Fibroblast of skin of left quadriceps (primary cell): ENCODE measurements around the gene FAM174B.
"Not testable (repeated sequence)": the region's sequence is repeated elsewhere in the genome, so short reads cannot be mapped to it uniquely, and the experiment has no call there.

Experiments
- DNase-seq, 2 experiments: peaks; one replicate each; pipeline ENCODE4 v3.0.0-alpha.2; 2013; ENCODE audit warnings: low read depth in 2 of 2

Gene FAM174B

GRCh38 chr15:92619145-92620101, 36.2 kb downstream of the FAM174B start:
- DNase-seq: peak; percentile 77

GRCh38 chr15:92617549-92618520, 37.7 kb downstream of the FAM174B start:
- no peak for DNase-seq

DNA sequence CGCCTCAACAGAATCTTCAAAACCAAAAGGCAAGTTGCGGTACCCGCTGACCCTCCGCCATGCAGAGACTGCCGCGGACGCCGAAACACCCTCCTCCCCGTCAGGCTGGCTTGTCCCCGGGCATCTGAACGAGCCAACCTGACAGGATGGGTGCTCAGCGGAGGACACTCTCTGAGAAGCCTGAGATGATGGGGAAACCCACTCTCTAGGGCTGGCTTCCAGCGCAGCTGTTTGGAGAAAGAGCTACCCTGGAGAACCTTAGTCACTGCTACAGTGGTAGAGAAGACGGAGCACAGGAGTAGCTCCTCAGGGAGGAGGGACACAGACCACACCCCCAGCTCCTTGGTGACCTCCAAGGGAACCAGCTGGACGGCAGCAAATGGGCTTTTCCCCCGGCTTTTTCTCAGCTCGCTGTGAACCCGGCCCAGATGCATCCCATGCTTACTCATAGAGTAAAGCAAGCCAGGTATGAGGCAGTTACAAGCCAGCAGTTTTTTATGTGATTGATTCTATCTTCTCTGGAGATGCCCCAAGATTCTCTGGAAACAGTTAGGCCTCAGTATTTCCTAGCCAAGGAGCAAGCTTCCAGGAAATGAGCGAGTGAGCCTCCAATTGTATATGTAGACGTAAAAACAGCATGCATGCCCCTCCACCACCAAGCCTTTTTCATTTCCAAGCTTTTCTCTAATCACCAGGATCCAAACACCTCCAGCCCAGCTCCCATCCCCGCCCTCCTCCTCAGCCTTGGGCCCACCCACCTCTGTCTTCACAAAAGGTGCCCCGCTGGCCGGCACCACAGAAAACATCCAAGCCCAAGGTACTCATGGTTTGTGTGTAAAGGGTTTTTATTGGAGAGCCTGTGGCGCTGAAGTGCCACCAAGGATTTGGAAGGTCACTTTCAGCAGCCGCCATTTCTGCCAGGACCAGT, 38.7 kb downstream of the FAM174B start:
- DNase-seq: no peak

GRCh38 chr15:92614791-92615785, 40.5 kb downstream of the FAM174B start:
- DNase-seq: no peak

GRCh38 chr15:92614301-92614700, 41.3 kb downstream of the FAM174B start:
- DNase-seq: no peak

GRCh38 chr15:92613841-92614240, 41.7 kb downstream of the FAM174B start:
- DNase-seq: no peak

DNA sequence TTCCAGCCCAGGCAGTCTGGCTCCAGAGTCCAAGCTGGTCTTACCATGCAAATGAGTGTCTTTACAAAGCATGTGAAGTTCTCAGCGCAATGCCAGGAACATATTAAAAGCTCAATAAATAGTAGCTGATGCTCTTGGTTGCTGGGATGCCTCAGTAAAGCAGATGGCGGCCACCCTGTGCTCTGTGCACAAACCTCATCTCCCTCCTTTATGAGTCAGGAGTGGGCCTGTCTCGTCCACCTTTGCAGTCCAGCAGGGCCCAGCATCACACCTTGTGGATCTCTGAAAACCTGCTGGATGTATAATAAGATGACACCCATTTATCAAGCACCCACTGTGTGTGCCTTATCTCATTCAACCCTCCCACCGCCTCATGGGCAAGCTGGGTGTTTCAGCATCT, 42.7 kb downstream of the FAM174B start:
- DNase-seq: no peak

DNA sequence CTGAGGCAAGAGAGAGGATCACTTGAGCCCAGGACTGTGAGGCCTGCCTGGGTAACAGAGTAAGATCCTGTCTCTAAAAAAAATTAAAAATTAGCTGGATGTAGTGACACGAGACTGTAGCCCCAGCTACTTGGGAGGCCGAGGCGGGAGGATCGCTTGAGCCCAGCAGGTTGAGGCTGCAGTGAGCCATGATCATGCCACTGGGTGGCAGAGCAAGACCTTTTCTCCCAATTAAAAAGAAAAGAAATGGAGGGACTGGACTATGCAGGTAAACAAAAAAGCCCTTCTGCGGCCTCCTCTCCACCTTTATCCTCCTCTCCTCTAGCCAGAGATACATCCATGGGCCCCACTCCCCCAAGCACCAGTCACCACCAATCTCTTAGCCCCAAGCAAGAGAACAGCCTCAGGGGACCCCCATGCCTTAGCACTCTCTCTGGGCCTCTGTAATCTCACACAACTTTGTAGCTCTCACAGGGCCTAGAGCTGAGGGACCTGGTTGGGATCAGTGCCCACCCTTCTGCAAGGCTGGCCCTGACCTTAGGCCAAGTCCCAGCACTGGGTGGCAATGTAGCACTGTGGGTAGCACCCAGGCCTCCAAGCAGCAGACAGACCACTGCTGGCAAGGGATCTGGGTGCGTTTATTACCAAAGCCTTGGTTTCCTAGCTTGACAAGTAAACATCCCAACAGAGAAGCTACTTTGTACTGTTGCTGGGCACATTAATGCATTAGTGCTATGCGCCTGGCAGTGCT, 43.4 kb downstream of the FAM174B start:
- no peak for DNase-seq

- DNase-seq: no peak
These were observed 44.4 kb downstream of the FAM174B start for GRCh38 chr15:92611150-92611549.

DNA sequence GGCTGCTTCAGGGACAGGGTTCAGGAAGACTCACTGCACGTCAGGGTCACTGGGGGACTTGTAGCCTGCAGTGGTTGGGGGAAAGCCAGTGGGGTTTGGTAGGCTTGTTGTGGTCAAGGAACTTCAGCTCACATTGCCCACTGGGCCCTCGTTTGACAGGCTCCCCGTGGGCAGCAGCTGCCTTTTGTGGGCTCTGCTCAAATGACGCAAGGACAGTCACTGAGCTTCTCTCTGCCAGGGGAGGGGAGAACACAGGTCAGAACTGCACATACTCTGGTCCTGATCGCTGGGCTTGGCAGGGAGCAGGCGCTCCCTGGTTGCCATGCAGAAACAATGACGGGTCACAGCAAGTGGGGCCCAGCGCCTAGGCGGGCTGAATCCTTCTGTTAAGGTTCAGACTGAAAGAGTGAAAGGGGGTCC, 45.5 kb downstream of the FAM174B start:
- no peak for DNase-seq

- DNase-seq: no peak
These were observed 46.5 kb downstream of the FAM174B start for GRCh38 chr15:92608866-92609700.

DNA sequence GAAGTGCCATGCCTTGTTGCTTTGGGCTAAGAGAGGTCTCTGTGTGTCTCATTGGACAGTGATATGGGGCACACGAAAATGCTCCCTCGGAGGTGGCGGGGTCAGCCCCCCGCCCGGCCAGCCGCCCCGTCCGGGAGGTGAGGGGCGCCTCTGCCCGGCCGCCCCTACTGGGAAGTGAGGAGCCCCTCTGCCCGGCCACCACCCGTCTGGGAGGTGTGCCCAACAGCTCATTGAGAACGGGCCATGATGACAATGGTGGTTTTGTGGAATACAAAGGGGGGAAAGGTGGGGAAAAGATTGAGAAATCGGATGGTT, 48.8 kb downstream of the FAM174B start:
- not testable (repeated sequence) for DNase-seq

DNA sequence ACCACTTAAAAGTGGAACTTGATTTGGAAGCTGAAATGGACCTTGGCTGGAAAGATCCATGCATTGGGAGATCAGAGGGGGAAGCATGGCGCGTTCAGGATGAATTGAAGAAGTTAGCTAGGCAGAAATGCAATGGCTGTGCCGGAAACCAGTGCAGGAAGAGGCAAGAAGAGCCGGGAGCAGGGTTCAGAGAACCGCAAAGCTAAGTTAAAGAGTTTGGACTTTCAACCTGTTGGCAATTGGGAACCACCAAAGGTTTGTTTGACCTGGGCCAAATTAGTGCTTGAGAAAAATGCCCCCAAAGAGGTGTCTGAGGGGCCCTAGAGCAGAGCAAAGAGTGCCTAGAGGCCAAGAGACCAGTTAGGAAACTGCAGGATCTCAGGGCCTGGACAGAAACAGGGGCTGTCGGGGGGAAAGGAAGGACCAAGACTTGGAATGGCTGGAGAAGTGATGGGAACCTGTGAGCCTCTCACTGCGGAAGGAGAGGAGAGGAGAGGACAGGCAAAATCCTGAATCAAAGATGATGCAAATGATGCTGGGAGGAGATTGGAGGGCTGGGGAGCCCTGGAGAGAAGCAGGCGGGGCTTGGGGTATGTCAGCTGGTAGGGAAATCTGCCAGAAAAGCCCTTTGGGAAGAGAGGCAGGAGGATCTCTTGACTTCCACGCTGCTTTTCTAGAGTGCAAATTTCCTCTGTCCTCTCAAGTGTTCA, 49.3 kb downstream of the FAM174B start:
- DNase-seq: no peak

- DNase-seq: no peak
These were observed 50.2 kb downstream of the FAM174B start for GRCh38 chr15:92605225-92605944.

DNA sequence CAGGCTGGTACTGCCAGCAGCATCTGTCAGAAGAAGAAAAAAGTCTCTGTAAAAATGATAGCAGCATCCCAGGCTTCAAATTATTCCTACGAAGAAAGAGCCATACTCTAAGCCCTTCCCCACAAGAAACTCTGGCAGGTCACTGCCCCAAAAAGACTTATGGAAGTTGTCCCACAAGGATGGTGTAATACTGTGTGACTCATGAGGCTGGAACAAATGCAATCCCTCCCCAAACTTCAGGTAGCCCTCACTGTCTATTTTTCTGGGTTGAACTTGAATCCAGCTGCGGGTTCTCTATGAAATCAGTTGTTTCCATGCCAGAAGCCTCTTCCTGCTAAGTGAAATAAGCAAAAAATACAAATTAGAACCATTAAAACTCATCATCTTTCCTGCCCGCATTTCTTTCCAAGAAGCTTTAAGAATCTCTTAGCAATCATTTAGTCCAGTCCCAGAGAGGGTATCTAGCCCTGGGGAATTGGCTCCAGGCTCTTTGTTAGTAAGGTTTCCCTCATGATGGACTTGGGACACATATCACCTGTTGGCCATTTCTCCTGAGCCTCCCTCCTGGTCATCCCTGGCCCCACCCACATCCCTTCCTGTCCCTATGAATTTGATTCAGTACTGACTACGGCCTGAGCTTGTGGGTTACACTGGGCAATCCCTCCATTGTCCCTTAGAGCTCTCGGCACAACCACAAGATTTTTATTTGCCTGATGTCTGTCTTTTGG, 51.7 kb downstream of the FAM174B start:
- DNase-seq: no peak

DNA sequence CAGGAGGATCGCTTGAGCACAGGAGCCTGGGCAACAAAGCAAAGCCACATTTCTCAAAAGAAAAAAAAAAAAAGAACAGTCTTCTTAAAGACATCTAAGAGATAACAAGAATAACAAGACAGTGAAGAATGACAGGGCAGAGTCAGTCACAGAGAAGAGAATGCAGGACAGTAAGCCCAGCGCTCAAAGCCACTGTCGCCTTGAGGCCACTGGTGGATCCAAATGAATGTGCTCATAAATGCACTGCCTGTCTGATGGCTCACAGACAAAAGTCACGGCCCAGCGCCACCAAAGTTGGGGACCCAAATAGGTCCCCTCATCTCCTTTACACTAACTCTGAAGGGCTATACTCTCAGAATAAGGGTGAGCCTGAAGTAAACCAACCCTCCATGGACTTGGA, 52.3 kb downstream of the FAM174B start:
- no peak for DNase-seq

GRCh38 chr15:92602267-92602593, 53.3 kb downstream of the FAM174B start:
- DNase-seq: no peak
